Measurements from ENCODE around the gene KIF3B. TPM values are rescaled to one million over a fixed set of nuclear protein-coding genes. Genes with fewer than 3 reads are reported as not detected.
"Not testable (repeated sequence)": the region's sequence is repeated elsewhere in the genome, so short reads cannot be mapped to it uniquely, and the experiment has no call there.

Gene KIF3B
- total RNA-seq, 8 experiments from 2014 or later: 24.8 to 64.7 (median 28.9) TPM

GRCh38 chr20:32329817-32330554 lies 52.5 kb downstream of the KIF3B start:
- in situ Hi-C loops (cut with MboI; ENCODE audit: low pct_unique_long_range_greater_than_20kb in 2 of 9, low sequenced_read_pairs in 9 of 9, unreplicated experiment in 9 of 9): no loop called here
- 63 to 100% (median 93%) methylated on average over 1 to 5 of the region's 7 CpGs for WGBS, 10 experiments
- no peak for ATAC-seq (replicated peaks in 6 of 8)

GRCh38 chr20:32330555-32330897 lies 53.1 kb downstream of the KIF3B start:
- no peak overlapping the region for H3K4me3 ChIP-seq
- peaks cover 0 to 14% of the 10 kb centered on the region in 2 donors for H3K4me1 ChIP-seq (replicated peaks in 1 of 2)
- no peak overlapping the region for H3K27ac ChIP-seq
- no peak for ATAC-seq (replicated peaks in 6 of 8)
- in situ Hi-C loops (cut with MboI; ENCODE audit: low pct_unique_long_range_greater_than_20kb in 2 of 9, low sequenced_read_pairs in 9 of 9, unreplicated experiment in 9 of 9): no loop called here
- 86 to 100% (median 92%) methylated on average over 1 of the region's 1 CpG; no CpG with 5 or more reads in 1 of the 10 experiments for WGBS, 10 experiments

More at GRCh38 chr20:32329817-32330554, 52.5 kb downstream of the KIF3B start:
- Histone ChIP-seq H3K4me1 (replicated peaks in 1 of 2) (peaks cover 0 to 14% of the 10 kb centered on the region in 2 donors), H3K4me3 (no peak overlapping the region), H3K27ac (no peak overlapping the region)

DNA sequence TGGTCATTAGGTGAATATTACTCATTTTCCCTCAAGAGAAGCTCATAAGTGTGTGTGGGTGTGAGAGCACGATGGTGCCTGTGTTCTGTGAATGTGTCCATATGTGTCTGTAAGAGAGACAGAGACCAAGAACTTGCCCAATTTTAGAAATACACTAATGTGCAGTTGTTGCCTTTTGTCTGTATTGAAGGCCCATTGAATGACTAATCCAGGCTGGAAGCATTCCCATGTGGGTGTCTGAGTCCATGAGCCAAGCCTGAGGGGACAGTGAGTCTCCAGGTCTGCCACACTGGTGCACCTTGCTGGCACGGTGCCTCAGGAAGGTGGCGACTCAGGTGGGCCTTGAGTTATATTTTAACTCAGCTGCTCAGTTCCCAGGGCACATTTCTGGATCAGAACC lies 55.2 kb downstream of the KIF3B start:
- Histone ChIP-seq H3K4me3 (no peak overlapping the region), H3K4me1 (replicated peaks in 1 of 2) (peaks cover 0 to under 1% of the 10 kb centered on the region in 2 donors), H3K27ac (no peak overlapping the region)
- 40 to 100% (median 82%) methylated on average over 1 to 3 of the region's 3 CpGs; no CpG with 5 or more reads in 2 of the 10 experiments for WGBS, 10 experiments
- in situ Hi-C loops (cut with MboI; ENCODE audit: low pct_unique_long_range_greater_than_20kb in 2 of 9, low sequenced_read_pairs in 9 of 9, unreplicated experiment in 9 of 9): no loop called here
- ATAC-seq (replicated peaks in 6 of 8): peak in 2 of 8 experiments; percentile 23 to 30

DNA sequence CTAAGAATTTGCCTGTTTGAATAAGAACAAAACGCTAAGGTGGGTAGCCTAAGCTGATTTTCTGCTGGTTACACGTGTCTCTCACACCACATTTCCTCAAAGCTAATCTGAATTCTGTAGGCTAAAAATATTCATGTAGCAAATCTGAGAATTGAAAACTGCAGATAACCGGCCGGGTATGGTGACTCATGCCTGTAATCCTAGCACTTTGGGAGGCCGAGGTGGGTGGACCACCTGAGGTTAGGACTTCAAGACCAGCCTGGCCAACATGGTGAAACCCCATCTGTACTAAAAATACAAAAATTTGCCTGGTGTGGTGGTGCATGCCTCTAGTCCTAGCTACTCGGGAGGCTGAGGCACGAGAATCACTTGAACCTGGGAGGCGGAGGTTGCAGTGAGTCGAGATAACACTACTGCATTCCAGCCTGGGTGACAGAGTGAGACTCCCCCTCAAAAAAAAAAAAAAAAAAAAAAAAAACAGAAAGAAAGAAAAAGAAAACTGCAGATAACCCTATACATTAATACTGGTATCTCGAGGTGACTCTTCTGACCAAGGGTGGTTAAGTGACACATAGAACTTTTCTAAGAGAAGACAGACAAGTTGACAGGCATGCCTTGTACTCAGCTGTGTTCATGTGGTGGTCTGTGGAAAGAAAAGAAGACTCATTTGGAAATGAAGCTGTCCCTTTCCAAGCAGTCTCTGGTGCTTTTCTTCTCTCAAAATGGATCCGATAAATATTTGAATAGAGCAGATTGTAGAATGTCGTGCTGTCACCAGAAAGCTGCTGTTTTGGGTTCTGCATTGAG lies 55.9 kb downstream of the KIF3B start:
- in situ Hi-C loops (cut with MboI; ENCODE audit: low pct_unique_long_range_greater_than_20kb in 2 of 9, low sequenced_read_pairs in 9 of 9, unreplicated experiment in 9 of 9): no loop called here
- WGBS, 10 experiments: 48 to 100% (median 94%) methylated on average over 3 to 10 of the region's 12 CpGs; no CpG with 5 or more reads in 1 of the 10 experiments
- Histone ChIP-seq H3K4me3 (no peak overlapping the region), H3K27ac (no peak overlapping the region), H3K4me1 (replicated peaks in 1 of 2) (no peaks in the 10 kb centered on the region)
- ATAC-seq (replicated peaks in 6 of 8): no peak

- ATAC-seq (replicated peaks in 6 of 8): peak in 2 of 8 experiments; percentile 86 to 93
- H3K4me3 ChIP-seq: no peak overlapping the region
- H3K27ac ChIP-seq: no peak overlapping the region
- in situ Hi-C loops (cut with MboI; ENCODE audit: low pct_unique_long_range_greater_than_20kb in 2 of 9, low sequenced_read_pairs in 9 of 9, unreplicated experiment in 9 of 9): no loop called here
- WGBS, 10 experiments: 64 to 100% (median 93%) methylated on average over 1 to 12 of the region's 13 CpGs; no CpG with 5 or more reads in 1 of the 10 experiments
- peaks cover 0 to 5% of the 10 kb centered on the region in 2 donors for H3K4me1 ChIP-seq (replicated peaks in 1 of 2)
These were observed 56.8 kb downstream of the KIF3B start for GRCh38 chr20:32333988-32334885.

GRCh38 chr20:32336918-32337347 lies 59.5 kb downstream of the KIF3B start:
- Histone ChIP-seq H3K4me3 (no peak overlapping the region), H3K4me1 (replicated peaks in 1 of 2) (peaks cover 0 to 8% of the 10 kb centered on the region in 2 donors), H3K27ac (no peak overlapping the region)
- in situ Hi-C loops (cut with MboI; ENCODE audit: low pct_unique_long_range_greater_than_20kb in 2 of 9, low sequenced_read_pairs in 9 of 9, unreplicated experiment in 9 of 9): no loop called here
- peak in 4 of 8 experiments; percentile 10 to 58 (median 28) for ATAC-seq (replicated peaks in 6 of 8)
- 13 to 83% (median 61%) methylated on average over 2 to 5 of the region's 5 CpGs; no CpG with 5 or more reads in 2 of the 10 experiments for WGBS, 10 experiments

DNA sequence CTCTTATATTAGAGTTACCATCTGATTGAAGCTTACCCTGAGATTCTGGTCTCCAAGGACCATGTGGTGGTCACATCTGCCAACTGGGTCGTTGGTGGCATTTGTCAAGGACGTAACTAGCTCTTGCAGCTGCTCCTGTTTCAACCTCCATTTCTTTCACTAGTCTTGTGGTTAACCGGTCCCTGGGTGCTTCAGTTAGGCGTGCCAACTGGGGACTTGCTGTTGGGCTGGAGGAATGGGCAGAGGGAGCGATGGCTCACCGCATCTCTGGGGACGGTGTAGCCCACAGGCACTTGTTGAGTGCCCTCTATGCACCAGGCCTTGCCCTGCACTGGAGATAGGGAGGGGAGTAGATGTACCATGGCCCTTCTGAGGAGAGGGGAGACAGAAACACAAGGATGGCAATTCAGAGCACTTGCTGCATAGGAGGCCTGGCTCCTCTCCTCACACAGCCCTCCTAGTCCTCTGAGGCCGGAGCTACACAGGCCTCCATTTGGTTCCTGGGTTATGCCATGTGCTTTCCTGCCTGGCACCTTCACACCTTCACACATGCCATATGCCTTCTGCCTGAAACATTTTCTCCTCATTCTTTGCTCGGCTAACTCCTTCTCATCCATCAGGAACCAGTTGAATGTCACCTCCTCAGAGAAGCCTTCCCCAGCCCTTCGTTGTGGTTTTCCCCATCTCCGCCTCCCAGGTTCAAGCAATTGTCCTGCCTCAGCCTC lies 60.6 kb downstream of the KIF3B start:
- in situ Hi-C loops (cut with MboI; ENCODE audit: low pct_unique_long_range_greater_than_20kb in 2 of 9, low sequenced_read_pairs in 9 of 9, unreplicated experiment in 9 of 9): no loop called here
- Histone ChIP-seq H3K4me1 (replicated peaks in 1 of 2) (peaks cover 0 to 8% of the 10 kb centered on the region in 2 donors), H3K27ac (no peak overlapping the region), H3K4me3 (no peak overlapping the region)
- no peak for ATAC-seq (replicated peaks in 6 of 8)
- WGBS, 10 experiments: 61 to 100% (median 95%) methylated on average over 1 to 7 of the region's 11 CpGs

DNA sequence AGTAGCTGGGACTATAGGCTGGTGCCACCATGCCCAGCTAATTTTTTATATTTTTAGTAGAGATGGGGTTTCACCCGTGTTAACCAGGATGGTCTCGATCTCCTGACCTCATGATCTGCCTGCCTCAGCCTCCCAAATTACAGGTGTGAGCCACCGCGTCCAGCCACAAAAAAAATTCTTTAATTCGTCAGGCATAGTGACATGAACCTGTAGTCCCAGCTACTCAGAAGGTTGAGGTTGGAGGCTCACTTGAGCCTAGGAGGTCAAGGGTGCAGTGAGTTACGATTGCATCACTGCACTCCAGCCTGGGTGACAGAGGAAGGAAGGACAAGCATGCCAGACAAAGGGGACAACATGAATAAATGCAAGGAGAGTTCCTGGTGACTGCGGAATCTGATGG lies 61.2 kb downstream of the KIF3B start:
- in situ Hi-C loops (cut with MboI; ENCODE audit: low pct_unique_long_range_greater_than_20kb in 2 of 9, low sequenced_read_pairs in 9 of 9, unreplicated experiment in 9 of 9): no loop called here
- 78 to 100% (median 85%) methylated on average over 1 to 7 of the region's 7 CpGs; no CpG with 5 or more reads in 4 of the 10 experiments for WGBS, 10 experiments
- ATAC-seq (replicated peaks in 6 of 8): no peak
- Histone ChIP-seq H3K4me3 (no peak overlapping the region), H3K4me1 (replicated peaks in 1 of 2) (peaks cover 0 to 8% of the 10 kb centered on the region in 2 donors), H3K27ac (no peak overlapping the region)

DNA sequence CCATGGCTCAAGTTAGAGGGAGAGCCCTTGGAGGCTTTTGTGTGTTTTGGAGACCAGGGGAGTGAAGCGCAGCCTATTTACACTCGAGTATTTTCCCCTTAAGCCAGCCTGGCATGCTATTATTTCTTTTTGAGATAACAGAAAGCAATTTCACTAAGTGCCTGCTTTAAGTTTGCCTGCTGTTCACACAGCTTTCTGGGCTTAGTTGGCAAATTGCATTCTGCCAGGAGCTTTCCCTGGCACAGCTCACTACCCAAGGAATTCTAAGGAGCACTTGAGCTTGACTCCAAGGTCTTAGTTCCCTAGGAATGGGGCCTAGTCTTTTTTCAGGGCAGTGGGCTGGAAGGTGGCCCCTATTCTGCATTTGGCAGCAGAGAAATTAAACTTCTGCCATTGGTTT lies 61.7 kb downstream of the KIF3B start:
- in situ Hi-C loops (cut with MboI; ENCODE audit: low pct_unique_long_range_greater_than_20kb in 2 of 9, low sequenced_read_pairs in 9 of 9, unreplicated experiment in 9 of 9): no loop called here
- H3K27ac ChIP-seq: no peak overlapping the region

GRCh38 chr20:32341053-32341452 lies 63.6 kb downstream of the KIF3B start:
- H3K4me1 ChIP-seq (replicated peaks in 1 of 2): peaks cover 7 to 15% of the 10 kb centered on the region in 2 donors
- H3K4me3 ChIP-seq; in situ Hi-C loops (cut with MboI; ENCODE audit: low pct_unique_long_range_greater_than_20kb in 2 of 9, low sequenced_read_pairs in 9 of 9, unreplicated experiment in 9 of 9); H3K27ac ChIP-seq: not testable (repeated sequence)
- peak in 3 of 8 experiments; percentile 18 to 25 (median 19) for ATAC-seq (replicated peaks in 6 of 8)
- 60 to 100% (median 90%) methylated on average over 1 of the region's 2 CpGs; no CpG with 5 or more reads in 6 of the 10 experiments for WGBS, 10 experiments

More for the DNA sequence above, 61.7 kb downstream of the KIF3B start:
- WGBS, 10 experiments: 71 to 80% (median 77%) methylated on average over 1 to 2 of the region's 2 CpGs; no CpG with 5 or more reads in 6 of the 10 experiments
- no peak for ATAC-seq (replicated peaks in 6 of 8)
- no peak overlapping the region for H3K4me3 ChIP-seq
- peaks cover 0 to 8% of the 10 kb centered on the region in 2 donors for H3K4me1 ChIP-seq (replicated peaks in 1 of 2)

GRCh38 chr20:32343439-32343838 lies 66.0 kb downstream of the KIF3B start:
- WGBS, 10 experiments: 10 to 100% (median 93%) methylated on average over 1 to 3 of the region's 3 CpGs; no CpG with 5 or more reads in 2 of the 10 experiments
- in situ Hi-C loops (cut with MboI; ENCODE audit: low pct_unique_long_range_greater_than_20kb in 2 of 9, low sequenced_read_pairs in 9 of 9, unreplicated experiment in 9 of 9): no loop called here
- Histone ChIP-seq H3K4me1 (replicated peaks in 1 of 2) (peaks cover 7 to 15% of the 10 kb centered on the region in 2 donors), H3K27ac (no peak overlapping the region), H3K4me3 (no peak overlapping the region)
- peak in 2 of 8 experiments; percentile 60 to 73 for ATAC-seq (replicated peaks in 6 of 8)
